Activated T-cell treated with anti-CD3 and anti-CD28 coated beads, Interleukin-2, amount 50 U/mL, for 1 hour (primary cell): ENCODE data around the gene ZIC4.

ENCODE experiments used
- DNase-seq: peaks from one replicate; pipeline ENCODE4 v3.0.0-alpha.2; 2020

Gene ZIC4

DNA sequence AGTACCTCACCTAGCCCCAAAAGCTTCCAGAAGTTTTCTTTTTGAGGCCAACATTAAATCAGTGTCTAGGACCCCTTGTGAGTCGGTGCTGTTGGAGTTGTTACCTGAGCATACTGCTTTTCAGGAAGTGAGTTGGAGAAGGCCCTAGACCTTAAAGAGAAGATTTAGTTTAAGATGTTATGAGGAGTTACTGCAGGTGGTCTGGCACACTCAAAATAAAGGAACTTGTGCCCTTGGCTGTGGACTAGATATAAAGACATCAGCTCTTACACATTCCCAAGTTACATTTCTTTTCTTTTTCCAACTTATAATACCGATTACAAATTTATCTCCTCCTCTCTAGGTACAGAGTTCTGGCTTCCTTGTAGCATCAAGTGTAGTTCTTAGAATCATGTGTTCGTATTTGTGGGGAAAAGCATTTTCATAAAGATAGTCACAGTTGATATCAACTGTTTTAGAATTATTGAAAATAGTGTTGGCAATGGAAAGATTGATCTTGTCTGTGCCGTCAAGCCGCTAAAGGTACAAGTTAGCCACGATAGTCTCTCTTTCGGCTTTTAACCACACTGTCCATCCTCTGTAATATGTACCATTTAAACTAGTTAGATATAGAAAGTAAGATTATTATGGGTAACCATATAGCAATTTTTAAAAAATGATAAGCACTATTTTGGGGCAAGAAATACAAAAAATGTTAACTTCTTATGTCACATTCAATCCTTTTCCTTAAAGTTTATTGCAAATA, 11.4 kb upstream of the ZIC4 start:
- no peak for DNase-seq

DNA sequence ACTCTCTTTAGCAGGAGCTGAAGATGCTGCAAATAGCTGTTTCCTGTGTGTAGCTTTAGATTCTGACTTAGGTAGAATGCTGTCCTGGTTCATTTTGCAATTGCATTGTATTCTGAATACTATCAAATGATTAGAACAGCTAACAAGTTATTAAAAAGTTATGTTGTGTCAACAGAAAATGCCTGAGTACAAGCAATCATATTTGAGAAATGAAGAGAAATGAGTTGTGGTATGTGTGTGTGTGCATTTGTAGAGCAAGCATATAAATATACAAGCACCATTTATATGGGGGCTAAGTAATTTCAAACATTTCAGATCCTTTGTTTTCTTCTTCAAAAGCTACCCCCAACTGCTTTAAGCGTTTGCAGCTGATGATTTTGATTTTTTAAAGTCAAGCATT, 10.6 kb upstream of the ZIC4 start:
- DNase-seq, result no peak

DNA sequence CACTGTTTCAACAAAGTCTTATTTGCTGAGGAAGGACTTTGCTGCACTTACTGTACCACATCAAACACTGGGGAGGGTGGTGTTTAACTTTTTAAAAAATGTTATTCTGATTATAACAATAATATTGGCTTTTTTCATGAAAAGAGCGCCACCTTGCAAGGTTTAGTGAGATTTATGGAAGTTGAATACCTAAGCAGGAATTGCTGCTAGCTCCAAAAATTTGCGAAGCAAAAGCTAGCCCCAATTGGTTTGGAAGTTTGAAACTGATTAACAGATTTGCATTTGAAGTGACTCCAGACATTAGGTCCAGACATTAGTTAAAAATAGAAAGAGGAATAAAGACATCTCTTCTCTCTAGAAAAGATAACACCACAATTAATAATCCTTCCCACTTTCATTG, 9.5 kb upstream of the ZIC4 start:
- DNase-seq, result no peak

DNA sequence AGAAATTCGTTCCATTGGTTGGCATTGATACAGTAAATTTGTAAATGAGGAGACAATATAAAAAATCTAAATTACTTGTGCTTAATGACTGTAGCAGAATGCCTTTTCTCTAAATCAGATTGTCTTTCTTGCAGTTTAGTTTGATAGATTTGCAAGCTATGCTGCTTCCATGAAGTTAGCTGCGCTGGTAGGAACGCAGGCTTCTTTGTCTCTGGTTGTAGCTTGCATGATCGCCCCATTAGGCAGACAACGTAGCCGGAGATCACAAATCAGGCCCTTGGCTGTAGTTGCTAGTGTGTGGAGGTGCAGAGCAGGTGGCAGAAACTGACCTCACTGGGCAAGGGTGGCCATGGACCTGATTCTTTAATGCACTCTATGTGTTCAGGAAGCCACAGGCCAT, 8.9 kb upstream of the ZIC4 start:
- no peak for DNase-seq

DNA sequence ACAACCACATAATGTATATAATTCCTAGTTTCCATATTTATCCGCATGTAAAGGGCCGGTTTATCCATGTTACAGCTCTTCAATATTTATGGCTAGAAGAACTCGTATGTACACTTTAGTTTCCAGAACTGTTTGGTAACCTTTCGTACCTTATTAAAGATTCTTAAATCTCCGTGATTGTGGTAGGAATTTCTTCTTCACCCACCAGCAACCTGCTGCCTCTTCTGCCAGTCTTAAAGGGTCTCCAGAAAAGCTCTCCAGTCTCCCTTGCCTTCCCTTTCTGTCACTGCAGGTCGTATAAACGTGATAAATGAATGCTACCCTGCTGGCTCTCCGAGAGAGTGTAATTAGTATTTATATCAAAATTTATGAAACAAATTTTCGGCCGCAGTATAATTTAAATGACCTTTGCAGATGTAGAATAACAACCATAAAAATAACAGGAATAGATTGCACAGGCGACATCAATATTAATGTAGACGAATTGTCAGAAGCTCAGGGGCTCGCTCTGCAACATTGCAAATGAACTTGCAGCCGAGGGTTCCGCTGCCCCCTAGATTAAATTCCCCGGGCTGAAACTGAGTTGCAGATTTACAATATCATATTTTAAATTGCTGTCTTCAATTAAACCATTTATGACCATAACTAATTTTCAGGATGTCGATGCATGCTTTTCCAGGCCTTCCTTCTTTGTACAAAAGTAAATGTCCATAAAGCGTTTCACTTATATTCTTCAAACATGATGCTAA, 8.2 kb upstream of the ZIC4 start:
- no peak for DNase-seq

DNA sequence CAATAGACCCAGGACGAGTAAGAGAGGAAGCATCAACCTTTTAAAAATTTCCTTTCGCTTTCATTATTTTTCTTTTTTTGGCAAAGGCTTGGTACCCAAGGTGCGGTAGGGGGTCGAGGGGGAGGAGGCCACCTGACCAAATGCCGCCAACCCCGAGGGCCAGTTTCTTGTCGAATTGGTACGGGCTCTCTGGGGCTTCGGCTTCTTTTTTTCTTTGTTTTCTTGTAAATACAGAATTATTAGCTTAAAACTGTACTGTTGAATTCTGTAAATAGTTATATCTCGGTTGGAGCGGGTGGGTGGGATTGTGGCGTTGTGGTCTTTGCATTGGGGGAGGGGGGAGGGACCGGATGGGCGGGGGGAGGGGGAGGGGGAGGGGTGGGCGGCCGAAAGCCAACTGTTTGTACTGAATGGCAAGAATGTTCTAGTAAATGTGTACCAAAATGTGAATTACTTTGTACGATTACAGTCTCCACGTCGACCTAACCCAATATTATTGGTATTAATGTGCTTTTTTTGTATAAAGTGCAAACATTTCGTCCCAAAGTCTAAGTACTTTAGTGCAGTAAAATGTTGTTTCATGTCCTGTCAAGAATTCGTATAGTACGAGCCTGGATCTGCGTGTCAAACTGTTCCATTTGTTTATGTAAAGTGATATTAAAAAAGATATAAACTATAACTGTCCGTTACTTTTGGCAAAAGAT, 7.5 kb upstream of the ZIC4 start:
- DNase-seq, result no peak

DNA sequence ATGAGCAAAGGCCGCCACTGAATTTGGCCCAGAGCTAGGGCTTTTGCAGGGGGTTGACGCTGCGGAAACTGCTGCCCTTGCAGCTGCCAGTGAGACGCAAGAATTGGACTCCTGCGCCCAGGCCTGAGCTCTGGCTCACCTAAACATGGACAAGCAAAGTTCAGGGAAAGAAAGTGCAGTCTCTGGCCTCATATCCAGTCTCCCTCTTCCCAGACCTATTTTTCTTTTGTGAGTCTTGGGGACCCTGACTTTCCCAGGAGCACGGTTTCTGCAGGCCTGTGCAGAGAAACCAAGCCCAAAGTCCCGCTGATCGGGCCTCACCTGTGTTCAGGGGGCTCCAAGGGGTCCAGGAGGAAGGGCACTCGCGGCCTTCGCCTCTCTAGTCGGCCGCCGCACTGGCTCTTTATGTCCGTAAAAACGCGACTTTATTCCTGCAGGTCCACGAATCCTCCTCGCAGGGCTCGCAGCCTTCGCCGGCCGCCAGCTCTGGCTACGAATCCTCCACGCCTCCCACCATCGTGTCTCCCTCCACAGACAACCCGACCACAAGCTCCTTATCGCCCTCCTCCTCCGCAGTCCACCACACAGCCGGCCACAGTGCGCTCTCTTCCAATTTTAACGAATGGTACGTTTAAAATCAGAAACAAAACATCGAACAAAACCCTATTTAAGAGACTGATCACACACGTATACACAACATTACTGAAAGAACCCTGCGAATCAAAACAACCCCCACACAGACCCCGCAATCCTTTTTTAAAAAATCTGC, 6.8 kb upstream of the ZIC4 start:
- no peak for DNase-seq

DNA sequence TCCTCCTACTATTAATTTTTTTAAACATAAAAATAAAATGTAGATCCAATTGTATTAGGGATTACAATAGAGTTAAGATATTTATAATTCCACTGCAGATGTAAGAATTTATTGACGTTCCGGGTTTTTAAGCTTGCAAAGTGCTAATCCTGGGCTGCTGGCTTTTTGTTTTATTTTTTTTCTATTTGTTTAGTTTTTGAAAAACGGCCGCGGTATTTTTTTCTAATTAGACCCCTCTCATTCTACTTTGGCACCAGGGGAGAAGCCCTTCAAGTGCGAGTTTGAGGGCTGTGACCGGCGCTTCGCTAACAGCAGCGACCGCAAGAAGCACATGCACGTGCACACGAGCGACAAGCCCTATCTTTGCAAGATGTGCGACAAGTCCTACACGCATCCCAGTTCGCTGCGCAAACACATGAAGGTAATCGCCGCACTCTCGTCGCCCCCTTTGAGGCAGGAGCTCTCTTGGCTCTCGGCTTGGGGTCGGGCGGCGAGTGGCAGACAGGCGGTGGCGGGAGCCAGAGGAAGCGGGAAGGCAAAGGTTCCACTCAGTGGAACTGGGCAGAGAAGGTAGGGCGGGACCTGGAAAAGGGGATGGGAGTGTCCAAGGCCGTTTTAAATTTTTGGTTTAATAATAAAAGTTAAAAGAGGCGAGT, 6.0 kb upstream of the ZIC4 start:
- DNase-seq, result no peak

DNA sequence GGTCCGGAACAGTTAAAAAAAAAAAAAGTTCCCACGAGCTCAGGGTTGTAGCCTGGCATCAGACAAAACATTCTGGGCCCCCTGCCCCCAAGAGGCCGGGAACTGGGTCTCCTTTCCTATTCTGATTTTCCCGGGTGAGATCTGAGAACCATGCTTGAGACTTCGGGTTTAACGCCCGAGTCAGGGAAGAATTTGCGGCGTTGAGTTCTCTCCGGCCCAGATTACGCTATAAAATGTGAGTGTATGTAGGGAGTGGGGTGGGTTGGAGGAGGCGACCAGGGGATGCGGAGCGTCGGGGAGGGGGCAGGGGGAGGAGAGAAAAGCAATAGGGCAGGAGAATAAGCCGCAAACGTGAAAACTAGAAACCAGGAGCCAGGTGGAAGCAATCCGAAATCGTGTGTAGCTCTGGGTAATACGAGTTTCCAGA, 5.5 kb upstream of the ZIC4 start:
- DNase-seq, result no peak

DNA sequence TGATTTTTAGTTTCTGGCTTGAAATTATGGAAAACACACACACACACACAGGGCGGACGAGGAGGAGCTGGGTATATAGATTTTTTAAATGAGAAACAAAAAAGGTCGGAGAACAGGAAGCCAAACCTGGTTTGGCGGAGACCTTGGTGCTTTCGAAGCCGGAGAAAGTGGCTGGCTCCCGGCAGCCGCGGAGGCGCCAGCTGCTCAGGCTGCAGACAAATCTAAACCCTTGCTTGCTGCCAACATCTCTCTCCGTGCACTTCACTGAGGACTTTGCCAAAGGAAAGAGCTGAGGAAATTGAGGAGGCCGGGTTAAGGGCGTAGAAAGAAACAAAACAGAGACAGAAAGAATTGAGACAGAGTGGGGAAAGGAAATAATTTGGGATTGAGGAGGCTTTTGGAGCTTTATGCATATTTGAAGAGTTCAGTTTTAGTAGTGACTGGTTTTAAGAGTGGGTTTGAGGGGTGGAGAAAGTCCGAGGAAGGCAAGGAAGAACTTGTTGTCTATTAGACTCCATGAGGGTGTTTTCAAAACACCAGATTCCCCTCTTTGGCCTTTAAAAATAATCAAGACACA, 5.0 kb upstream of the ZIC4 start:
- DNase-seq, result no peak

DNA sequence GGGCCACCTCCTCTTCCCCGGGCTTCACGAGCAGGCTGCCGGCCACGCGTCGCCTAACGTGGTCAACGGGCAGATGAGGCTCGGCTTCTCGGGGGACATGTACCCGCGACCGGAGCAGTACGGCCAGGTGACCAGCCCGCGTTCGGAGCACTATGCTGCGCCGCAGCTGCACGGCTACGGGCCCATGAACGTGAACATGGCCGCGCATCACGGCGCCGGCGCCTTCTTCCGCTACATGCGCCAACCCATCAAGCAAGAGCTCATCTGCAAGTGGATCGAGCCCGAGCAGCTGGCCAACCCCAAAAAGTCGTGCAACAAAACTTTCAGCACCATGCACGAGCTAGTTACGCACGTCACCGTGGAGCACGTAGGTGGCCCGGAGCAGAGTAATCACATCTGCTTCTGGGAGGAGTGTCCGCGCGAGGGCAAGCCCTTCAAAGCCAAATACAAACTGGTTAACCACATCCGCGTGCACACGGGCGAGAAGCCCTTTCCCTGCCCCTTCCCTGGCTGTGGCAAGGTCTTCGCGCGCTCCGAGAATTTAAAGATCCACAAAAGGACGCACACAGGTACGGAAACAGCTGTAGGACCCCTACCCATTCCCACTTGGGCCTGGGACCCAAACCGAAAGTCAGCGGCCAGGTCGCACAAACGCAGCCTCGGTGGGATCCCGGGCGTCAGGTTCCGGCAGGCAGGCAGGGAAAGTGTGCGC, 4.3 kb upstream of the ZIC4 start:
- no peak for DNase-seq

DNA sequence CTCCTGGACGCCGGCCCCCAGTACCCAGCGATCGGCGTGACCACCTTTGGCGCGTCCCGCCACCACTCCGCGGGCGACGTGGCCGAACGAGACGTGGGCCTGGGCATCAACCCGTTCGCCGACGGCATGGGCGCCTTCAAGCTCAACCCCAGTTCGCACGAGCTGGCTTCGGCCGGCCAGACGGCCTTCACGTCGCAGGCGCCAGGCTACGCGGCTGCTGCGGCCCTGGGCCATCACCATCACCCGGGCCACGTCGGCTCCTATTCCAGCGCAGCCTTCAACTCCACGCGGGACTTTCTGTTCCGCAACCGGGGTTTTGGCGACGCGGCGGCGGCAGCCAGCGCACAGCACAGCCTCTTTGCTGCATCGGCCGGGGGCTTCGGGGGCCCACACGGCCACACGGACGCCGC, 3.8 kb upstream of the ZIC4 start:
- DNase-seq, result no peak

DNA sequence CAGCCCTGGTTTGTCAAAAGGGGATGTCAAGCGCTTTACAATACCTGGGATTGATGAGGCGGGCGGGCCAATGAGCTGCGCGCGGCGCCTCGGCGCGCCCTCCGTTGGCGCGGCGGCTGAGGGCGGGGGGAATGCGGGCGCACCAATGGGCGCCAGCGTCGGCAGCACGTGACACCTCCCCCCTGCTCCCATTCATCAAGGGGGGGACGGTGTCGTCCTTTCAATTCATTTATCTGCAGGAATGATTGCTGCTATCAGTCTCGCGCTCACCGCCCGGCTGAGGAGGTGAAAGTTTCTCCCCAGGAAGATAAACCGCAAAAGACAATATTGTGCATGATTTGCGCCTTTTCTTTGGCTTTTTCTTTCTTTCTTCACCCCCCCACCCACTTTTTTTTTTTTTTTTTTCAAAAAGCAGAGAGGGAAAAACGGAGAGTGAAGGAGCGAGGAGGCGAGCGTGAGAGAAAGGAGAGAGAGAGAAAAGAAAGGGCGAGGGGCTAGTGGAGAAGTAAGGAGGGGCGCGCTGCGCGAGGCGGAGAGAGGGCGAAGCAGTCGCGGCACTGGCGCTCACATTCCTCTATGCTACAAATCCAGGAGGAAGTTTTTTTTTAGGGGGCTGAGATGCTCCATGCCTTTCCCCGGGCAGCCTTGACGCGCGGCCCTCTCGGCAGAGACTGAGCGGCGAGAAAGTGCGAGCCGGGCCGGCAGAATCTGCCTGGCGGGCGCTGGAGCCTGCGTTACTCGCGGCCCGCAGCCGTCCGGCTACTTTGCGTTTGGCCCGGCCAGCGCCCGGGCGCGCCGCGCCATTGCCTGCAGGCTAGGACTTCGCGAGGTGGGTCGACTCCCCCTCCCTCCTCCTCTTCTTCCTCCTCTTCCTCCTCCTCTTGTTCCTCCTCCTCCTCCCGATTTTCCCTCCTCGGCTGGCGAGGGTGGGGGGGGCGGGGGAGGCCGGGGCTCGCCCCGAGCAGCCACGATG, 3.1 kb upstream of the ZIC4 start, which contains the start of gene ZIC1:
Gene ZIC1 (plus strand): TSS at position 223 of the 973 bp plus-strand sequence. CDS start 748 bp downstream, at position 971.
- DNase-seq, result no peak

DNA sequence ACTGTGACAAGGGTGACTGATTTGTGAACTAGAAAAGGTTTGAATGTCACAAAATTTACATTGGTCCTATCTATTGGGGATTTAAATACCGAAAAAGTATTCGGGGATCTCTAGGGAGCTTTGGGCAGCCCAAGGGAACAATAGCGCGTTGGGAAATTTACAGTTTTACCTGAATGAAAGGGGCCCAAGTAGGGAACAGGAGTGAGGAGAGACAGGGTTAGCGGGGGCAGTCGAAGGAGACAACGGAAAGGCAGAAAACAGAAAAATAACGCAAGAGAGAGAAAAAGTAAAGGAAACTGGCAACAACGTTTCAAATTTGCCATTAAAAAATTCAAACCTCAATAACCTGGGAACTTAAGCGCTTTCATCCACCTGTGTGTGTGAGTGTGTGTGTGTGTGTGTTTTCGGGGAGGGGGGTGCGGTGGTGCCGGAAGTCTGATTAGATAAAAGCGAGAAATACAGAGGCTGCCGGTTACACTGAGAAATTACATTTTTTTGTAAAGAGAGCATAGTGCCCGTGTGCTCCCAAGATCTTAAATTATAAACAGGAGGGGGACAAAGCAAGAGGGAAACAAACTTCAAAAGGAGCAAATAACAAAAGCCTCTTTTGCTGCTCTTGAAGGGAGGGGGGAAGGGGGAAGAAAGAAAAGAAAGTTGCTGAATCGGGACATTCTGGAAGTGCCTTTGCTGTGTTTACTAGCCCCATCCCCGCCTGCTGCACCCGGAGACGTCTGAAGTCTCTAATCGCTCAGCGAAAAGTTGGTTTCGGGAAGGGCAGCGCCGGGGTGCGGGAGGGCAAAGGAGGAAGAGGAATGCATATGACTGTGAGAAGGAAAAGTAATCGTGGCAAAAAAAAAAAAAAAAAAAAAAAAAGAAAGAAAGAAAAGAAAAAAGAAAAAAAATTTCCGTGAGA, 2.1 kb upstream of the ZIC4 start:
- no peak for DNase-seq

DNA sequence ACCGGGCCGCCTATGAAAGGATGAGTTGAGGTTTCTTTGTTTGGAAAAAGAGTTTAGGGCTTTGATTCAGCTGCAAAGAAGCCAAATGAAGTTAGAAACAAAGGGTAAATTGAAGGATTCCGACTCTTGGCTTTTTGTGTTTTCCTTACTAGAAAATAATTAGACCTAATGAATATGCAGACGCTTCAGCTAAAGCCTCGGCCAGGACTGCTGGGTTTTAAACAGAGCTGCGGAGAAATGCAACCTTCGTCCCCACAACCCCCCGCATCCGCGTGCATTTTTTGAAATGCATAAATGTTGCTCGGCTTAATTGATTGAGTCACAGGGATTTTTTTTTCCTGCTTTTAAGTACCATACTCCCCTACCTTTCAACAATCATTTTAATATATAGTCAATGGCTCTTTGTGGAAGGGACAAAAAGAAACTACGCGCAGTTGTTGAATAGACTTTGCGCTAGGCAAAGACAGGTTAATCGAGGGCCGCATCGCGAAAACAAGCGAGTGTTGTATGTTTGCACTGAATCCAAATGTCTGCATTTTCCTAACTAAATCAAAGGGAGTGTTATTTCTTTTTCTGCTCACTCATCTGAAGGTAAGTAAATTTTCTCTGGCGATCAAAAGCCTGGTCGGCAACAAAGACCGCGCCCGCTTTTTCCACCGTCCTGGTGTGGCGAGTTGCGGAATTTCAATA, 1.3 kb upstream of the ZIC4 start:
- DNase-seq, result no peak

DNA sequence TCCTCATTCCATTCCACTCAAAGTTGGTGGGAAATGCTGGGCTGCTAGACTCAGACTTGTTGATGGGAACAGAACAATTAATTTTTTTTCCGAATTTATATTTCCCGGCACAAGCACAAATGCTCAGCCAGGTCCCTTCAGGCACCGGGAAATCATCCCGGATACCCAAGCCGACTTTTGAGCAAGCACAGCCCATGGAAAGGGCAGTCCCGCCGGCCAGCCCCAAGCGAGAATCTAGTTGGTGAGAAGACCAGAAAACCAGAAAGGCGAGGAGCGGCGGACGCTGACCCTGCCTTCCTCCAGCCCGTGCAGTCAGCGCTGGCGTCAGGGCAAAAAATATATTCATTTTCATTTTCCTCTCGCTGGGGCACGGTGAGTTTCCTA, 763 bp upstream of the ZIC4 start:
- no peak for DNase-seq

DNA sequence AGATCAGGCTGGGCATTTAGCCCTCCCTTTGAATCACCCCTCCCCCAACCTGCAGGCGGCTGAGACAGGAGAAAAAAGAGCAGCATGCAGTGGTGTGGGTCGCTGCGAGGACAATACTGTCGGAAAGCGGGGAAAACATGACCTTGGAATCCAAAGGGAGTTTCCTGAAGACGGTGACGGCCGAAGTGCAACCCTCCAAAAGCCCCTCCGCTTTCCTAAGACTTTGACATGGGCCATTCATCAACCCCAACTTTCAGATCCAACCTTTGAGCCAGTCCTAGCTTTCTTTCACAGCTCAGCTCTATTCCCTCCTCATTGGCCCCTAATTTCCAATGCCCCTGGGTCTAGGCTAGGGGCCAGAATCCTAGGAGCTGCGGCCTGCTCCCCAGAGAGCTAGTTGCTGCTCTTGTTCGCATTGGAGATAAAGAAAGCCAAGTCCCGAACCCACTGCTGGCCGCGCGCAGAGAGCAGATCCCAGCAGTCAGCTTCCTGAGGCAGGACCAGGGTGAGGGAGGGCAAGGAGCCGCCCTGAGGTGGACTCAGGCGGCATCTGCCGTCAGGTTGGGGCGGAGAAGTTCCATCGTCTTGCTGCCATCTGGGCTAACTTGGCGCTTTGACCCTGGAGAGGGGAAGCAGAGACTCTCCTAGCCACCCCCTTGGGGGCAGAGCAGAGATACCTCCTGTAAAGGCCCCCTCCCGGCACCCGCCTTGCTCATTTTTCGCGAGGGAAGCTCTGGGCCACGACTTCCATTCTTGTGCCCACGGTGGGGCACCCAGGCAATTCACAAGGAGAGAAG, 914 bp downstream of the ZIC4 start:
- no peak for DNase-seq

DNA sequence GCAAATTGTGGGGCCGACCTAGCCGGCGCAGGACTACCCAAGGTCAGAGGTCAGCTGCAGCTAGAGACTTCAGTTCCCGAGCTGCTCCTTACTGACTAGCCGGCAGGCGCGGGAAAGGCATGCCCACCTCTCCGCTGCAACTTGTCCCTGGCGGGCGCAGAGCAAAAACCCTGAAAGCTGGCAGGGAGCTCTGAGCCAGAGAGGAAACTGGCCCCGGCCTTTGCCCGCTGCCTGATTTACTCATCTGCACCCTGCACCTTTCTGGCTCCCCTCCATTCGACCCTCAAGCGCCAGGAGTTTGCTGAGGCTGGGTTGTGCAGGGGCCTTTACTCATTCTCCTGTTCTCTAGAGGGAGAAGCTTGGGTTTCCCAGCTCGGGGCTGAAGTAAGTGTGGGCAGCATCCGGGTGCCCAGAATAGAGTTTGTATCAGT, 1.5 kb downstream of the ZIC4 start:
- DNase-seq, result no peak
